NCI-H510A (cell line): ENCODE results near the gene TASOR2.

ENCODE experiments used
- DNase-seq: peaks from one replicate; lab custom pipeline; 2025; lab: John Stamatoyannopoulos, UW

TASOR2 gene, protein sequence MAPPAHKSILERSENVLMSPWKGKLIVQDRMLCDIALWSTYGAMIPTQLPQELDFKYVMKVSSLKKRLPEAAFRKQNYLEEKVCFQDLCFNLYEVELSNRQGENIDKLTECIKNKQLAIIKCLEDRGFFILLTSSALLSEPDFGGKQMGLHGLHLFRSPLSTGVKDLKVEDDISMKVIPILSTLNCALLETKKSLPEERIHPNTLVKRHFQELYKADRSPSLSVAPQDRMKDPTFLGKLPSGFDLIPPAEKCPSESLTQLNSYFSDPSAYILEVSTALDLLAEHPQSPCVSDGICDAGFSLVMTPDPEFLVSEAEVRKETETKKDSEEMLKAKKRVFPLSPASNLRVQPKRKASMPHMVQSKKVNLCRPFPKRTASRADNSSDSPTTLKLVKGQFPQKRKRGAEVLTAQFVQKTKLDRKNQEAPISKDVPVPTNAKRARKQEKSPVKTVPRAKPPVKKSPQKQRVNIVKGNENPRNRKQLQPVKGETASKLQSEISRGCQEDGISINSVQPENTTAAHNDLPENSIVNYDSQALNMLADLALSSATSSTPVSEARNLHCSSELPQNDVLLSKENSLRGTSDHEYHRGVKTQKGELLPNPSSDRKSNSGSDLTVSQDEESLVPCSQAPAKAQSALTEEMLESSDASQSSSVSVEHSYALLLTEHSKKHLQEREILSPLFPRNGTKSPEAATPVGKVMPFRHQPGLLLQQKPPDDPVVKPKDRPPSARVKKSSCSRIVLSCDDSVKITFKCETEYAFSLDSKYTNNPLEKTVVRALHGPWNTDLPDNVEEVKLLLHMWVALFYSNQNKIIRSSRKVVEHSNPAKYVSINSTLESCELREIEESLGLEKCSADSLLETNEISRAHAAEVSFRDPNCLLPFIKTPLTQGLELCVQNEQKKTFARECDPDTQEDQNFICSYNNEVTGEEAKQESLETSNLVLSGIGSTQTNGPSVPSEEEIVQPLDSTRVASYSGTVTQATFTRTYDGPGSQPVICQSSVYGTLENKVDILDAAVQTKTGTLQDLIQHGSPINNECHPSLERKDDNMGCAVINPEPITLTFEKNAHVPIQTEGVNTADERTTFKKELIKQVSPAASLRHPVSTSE (N-terminal part only)

DNA sequence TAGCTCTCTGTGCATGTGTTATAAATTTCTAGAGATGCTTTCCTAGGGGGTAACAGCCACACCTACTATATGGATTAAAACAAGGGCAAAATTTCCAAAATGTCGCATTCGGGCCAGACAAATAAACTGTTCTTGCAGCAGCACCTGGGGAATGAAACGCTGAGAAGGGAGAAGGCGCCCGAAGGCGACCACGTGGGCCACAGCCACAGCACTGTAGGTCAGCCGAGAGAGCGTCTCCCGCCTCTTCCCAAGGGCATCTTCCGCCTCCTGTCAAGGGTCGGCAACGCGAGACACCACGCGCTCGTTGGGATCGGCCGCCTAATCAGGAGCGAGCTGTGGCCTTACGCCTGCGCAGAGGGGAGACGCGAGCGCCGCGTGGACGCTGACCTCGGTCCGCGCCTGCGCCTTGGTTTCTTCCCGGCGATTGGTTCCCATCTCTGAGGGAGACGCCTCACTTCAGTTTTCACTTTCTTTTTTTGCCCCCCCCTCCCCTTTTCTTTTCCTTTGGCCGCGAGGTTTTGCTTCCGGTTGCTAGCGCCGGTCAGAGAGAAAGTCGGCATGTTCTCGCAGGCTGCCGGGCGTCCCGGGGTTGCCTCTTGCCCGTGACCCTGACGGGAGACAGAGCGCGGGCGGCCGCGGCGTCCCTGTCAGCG is at the start of gene TASOR2:
TASOR2 (plus strand) TSS at position 521 of the 653 bp plus-strand sequence. CDS start 35,805 bp downstream, outside the sequence.
- DNase-seq: peak; percentile 89

DNA sequence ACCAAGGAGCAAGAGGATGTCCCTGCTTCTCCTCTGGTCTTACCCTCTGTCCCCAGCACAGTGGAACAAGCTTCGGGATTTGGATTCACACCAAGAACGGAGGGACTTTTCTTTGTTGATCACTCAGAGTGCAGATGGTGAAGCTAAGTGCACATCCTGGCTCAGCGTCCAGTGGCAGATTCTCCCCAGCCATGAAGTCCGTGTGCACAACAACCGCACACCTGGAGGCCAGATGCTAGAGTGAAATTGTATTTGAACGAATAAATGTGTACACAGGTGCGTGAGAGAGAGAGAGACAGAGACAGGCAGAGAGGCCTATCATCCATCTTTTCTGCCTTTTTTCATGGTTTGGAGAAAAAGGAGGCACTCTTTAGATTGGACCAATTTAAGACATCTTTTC is 49.7 kb upstream of the TASOR2 start:
- peak; percentile 30 for DNase-seq

DNA sequence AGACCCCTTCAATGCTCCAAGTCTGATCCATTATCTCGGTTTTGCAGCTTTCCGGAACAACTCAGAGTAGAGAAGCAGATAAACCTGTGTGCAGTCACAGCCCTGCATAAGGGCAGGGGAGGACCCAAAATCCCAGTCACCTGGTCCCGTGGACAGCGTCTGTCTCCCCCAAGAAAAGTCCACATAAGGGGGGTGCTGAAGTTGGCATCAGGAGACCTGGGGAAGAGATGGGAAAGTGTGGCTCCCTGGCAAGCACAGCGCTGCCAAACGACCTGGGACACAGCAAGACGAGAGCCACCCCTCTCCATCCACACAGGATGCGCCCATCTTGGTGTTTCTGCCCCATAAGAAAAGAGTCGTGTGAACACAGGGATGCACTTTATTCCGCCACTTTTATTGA is 46.1 kb upstream of the TASOR2 start:
- no peak for DNase-seq

DNA sequence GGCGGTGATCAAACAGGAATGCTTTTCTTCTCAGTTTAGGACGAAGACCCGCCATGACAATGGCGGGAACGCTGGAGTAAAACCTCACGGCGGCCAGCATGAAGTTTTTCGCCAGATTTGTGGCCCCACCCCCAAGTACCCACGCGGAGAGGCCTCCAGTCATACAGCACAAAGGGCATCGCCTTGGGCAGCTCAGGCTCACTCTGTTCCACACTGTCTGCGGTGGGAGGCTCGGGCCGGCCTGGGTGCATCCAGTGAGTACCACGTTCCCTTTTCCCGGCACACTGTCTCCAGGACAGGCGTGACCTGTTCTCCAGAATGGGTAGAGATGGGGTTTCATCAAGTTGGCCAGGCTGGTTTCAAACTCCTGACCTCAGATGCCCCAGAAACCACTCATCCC is 45.6 kb upstream of the TASOR2 start:
- DNase-seq: no peak

DNA sequence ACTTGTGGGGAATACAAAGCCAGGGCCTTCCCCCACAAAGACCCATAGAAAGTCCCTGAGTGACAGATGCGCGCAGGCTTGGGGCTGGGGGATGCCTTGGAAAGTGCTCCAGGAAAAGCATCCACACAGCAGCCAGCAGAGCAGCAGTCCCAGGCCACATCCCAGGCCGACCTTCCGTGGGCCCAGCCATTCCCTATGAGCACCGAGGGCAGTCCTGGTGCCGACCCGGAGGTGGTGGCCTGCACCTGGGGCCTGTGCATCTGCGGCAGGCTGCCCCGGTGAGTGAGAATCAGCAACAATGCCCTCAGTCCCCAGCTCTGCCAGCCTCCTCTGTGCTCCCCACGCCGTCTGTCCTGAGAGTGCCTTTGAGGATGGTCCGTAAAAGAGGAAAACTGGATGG is 44.6 kb upstream of the TASOR2 start:
- DNase-seq: no peak

DNA sequence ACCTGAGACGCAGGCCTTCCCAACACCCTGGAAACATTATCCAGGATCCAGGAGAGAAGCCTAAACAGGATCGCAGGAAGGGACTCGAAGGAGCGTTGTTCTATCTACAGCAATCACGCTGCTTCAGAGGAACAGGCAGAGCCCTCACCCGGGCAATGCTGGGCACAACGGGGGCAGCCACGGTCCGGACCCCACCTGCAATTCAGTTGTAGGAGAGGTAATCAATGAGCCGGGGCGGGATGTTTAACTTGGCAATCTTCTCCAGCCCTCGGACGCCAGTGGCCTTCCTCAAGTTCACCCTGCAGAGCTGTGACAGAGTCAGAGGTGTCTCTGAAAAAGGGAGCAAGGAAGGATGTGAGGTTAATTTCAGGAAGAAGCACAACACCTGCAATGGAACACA is 44.1 kb upstream of the TASOR2 start:
- DNase-seq: no peak

DNA sequence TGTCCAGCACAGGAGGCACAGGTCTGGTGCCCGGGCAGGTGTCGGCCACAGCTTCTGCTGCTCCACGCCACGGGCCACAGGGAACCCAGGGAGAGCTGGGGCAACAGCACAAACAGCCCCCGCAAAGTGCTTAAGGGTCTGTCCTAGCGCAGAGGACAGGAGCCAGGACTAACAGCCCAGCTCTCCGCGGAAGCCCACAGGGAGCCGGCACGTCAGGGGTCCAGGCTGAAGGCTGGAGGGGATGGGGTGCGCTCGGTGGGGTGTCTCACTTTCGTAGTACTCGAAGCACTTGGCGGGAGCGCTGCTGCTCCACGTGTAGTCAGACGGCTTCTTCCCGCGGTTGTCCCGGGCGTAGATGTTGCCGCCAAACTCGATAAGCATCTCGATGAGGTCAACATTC is 43.1 kb upstream of the TASOR2 start:
- no peak for DNase-seq

DNA sequence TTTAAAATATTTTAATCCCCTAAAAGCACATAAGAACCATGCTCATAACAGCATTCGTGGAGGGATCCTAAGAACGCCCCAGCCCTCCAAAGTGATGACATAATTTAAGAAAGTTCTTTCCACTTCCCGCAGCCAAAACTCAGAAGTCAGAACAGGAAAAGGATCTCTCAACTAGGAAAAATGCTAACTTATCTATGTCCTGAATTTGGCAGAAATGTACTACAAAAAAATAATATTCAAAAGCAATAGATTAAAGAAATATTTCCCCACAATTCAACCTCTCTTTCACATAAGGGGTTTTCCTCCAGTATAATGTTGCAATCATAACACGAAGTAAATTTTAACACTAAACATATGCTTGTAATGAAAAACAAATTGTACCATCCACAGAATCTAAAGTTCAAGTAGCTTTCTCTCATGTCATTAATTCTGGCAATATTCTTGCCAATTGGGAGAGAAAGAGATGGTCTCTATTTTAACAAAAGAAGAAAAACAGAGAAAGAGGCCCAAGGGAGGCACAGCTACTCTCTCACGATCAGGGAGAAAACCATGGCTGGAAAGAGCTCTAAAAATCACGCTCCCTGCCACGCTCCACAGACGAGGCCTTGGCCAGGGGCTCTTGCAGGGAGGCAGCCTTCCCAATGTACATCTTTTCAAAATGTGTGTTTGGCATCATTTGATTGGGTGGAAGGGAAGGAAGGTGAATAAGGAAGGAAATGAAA is 41.1 kb upstream of the TASOR2 start:
- DNase-seq: no peak

DNA sequence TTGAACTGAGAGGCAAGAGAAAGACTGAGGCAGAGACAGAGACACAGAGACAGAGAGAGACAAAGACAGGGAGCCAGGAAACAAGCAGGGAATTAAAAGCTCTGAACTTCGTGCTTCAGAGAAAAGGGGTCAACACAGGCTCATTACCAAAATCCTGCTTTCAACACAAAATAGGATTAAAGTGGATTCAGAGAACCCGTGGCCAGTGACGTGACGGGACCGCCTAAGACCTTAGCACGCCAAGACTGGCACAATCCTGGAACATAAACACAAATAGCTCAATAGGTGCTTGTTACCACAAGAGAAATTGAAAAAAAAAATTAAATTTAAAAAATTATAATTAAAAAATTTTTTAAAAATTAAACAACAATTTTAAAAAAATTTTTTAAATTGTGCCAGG is 39.7 kb upstream of the TASOR2 start:
- no peak for DNase-seq

DNA sequence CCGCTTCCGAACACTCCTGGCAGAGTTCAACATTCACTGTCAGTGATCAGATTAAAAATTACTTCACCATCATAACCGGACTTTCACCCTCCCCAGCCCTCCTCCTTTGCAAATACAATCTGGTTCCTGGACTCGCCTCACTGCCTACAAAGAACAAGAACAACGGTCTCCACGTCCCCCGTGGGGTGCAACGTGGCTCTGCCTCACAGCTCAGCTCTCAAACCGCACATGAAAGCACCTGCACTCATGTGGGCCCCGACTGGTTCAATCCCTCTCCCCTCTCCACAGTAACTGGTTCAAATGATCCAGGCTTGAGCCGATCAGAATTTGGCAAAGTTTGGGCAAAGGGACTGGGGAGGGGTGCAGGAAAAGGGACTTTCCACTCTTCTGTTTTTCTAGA is 39.3 kb upstream of the TASOR2 start:
- no peak for DNase-seq

DNA sequence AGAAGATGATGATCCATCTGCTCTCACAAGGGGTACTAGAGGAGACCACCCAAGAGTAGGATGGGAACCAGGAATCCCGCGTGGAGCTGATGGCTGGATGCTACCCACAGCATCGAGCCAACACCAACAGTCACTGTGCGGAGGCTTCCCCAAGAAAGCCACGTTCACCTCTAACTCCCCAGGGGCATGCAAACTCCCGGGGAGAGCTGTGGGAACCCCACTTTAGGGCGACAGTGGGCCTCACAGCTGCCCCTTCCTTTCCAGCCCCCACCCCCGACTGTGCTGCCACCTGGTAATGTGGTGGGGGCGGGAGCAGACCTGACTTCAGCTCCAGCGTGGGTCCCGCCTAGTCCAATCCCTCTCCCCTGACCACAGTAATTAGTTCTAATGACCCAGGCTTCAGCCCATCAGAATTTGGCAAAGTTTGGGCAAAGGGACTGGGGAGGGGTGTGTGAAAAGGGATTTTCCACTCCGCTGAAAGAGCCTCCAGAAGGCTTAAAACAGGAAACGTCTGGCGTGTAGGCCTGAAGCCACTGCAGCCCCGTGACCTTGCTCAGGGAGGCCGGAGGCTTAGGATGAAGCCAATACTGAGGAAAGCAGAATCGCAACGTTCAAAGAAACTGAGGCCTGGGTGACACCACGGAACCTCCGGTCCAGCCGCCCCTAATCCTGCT is 38.6 kb upstream of the TASOR2 start:
- DNase-seq: no peak

DNA sequence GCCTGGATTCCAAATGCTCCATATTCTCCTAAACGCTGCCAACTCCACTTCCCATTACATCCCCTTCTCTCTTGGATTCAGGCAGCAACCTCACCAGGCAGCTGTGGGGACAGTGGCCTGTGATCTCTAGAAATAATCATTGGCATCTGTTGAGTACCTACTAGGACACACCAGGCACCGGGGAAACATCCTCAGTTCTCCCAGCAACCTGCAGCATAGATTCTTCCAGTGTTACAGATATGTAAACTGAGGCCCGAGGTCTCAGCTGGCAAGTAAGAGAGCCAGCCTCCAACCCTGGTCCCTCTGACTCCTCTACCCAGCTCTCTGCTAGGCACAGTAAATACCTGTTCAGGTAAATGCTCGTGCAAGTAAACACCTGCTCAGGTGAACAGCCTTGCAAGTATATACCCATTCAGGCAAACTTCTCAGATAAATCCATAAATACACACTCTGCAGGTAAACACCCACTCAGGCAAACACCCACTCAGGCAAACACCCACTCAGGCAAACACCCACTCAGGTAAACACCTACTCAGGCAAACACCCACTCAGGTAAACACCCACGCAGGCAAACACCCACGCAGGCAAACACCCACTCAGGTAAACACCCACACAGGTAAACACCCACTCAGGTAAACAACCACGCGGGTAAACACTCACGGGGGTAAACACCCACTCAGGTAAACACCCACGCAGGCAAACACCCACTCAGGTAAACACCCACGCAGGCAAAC is 37.0 kb upstream of the TASOR2 start:
- no peak for DNase-seq

DNA sequence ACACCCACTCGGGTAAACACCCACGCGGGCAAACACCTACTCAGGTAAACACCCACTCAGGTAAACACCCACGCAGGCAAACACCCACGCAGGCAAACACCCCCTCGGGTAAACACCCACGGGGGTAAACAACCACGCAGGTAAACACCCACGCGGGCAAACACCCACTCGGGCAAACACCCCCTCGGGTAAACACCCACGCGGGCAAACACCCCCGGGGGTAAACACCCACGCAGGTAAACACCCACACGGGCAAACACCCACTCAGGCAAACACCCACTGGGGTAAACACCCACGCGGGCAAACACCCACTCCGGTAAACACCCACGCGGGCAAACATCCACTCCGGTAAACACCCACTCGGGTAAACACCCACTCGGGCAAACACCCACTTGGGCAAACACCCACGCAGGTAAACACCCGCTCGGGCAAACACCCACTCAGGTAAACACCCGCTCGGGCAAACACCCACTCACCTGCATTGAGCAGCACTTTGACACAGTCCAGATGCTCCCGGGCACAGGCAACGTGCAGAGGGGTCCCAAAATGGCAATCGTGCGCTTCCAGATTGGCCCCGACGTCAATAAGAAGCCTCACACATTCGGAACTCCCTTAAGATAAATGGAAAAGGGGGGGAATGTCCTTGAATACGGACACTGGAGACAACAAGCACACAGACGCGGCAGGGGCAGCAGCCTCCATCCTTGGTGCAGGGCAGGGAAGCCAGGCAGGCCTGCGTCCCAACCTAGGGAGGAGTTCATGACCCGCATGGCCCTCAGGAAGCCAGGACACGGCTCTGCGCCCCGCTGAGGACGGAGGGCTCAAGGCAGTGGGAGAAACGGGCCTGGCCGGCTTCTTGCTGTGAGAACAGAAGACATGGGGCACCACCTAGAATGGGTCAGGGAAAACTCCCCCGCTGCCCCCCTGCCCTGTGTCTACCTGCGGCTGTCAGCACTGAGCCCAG is 35.9 kb upstream of the TASOR2 start:
- DNase-seq: no peak

DNA sequence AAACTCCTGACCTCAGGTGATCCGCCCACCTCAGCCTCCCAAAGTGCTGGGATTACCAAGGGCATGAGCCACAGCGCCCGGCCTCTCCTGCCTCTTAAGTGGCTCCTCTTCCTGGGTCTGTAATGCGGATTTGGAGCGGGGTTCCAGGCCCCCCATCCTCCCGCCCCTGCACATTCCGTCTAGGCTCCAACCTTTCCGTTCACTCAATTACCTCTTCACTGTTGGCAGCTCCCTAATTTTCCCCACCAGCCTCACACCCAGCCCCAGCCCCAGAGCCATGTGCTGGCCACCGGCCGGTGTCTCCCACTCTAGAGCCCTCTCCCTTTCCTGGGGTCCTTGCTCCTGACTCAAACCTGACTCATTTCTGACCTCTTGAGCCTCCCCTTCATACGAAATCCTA is 34.9 kb upstream of the TASOR2 start:
- DNase-seq: no peak

DNA sequence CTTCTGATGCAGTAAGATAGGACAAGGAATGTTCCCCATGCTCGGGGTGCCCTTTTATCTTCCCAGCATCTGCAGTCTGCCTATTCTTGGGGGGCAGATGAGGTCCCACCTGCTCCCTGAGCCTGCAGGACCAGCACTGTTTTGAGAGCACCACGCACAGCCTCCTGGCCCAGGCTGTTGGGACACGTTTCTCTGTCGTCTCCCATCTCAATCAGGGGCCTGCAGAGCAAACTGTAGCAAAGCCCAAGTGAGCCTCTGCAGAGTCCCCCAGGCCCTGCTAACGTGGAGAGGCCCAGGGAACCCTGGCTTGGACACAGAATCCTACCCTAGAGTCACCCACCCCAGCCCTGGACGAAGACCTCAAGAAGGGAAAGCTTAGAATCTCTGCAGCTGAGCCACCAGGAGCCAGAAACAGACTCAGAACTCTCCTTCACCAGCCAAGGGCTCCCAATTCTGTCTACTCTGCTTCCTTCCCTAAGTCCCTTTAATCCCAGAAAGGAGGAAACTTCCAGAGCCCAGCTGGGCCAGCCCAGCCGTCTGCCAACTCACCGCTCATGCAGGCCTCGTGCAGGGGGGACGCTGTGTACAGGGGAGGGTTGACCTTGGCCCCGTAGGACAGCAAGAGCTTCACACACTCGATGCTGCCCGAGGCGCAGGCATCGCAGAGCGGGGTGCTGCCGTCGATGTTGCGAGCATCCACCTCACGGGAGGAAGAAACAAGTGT is 33.8 kb upstream of the TASOR2 start:
- DNase-seq: no peak

DNA sequence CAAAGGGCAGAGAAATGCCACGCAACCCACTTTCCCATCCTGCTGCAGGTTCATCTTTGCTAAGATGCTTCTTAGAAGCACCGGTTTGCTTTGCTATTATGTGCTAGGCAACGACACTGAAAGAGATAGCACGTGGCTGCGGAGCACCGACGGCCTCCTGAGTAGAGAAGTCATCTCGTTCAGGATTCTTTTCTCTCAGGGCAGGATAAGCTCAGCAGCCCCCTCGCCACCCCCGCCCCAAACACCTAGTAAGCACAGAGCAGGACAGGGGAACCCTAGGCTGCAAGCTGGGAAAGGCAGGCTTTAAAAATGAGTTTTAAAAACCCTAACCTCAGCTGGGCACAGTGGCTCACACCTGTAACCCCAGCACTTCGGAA is 33.3 kb upstream of the TASOR2 start:
- DNase-seq: no peak

DNA sequence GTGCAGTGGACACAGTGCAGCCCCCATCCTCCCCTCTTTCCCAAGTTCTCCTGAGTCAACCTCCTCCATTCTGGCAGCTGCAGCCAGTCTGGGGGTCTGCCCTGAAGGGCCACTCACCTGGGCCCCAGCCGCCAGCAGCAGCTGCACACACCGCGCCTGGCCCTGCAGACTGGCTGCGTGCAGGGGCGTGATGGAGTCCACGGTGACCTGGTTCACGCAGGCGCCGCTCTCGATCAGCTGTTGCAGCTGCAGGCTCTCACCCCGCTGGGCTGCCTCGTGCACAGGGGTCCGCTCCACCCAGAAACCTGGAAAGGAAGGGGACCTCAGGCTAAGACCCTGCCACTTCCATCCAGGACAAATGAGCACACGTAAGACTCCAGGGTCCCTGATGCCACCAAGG is 31.9 kb upstream of the TASOR2 start:
- DNase-seq: no peak

DNA sequence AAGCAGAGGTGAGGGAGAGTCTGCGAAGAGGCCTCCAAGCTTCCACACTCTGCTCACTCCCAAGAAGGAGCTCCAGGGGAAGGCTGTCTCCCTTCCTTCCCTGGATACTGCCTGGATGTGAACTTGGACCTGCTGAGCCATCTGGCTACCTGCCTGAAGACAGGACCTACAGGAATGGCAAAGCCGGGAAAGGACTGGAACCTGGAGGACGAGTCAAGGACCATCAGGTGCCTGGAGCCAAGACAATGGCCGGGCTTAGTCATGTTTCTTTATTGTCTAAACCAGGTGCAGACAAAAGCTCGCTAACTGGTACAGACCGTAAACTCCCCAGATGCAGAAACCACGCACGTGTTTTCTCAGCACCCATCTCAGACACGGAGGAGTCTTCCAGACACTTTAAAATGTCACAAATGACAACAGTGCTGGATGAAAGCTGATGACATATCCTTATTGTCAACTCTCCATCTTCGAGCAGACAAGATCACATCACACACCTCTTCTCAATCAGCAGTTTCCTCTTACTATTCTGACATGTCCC is 30.4 kb upstream of the TASOR2 start:
- no peak for DNase-seq
